HG03378 (cell line): ENCODE results near the gene SPG11.

Source experiments
- ATAC-seq: cut with Tn5 transposase; IDR thresholded peaks from one replicate; pipeline ENCODE4 v1.9.1; 2021; ENCODE audit warnings: mild to moderate bottlenecking, moderate library complexity; ENCODE audit not compliant: unreplicated experiment

The SPG11 gene

GRCh38 chr15:44529864-44530604, 133.4 kb downstream of the SPG11 start:
- no peak for ATAC-seq

DNA sequence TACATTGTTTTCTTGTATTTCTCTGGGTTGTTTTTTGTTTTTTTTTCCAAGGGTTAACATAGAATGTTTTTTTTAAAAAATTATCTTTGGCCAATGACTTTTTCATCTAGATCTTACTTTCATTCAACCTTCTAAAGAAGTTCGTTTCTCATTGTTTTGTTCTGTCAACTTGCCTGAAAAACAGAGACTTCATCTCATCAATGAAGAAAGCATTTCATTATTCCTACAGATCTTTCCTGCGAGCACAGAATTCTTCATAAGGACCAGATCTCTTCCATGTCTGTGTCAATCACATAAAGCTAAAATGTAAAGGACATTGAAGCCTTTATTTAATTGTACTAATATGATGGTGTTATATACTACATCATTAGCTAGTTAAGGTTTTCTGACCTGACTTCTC, 136.2 kb downstream of the SPG11 start:
- no peak for ATAC-seq

GRCh38 chr15:44525018-44525417, 138.4 kb downstream of the SPG11 start:
- no peak for ATAC-seq

DNA sequence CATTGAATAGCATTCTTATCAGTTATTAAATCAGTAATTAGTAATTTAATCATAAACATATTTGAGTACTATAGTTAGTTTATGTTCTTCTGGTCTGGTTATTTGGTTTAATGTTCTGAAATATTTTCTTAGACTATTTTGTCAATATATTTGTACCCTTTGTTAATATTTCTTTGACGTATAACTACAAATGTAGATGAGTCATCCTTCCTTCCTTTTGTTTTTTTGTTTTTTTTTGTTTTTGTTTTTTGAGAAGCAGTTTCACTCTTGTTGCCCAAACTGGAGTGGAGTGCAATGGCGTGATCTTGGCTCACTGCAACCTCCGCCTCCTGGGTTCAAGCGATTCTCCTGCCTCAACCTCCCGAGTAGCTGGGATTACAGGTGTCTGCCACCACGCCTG, 143.9 kb downstream of the SPG11 start:
- ATAC-seq: no peak

GRCh38 chr15:44516436-44516835, 147.0 kb downstream of the SPG11 start:
- no peak for ATAC-seq
